Measurements from ENCODE around the gene ACSM6. TPM values are rescaled to one million over a fixed set of nuclear protein-coding genes. Genes with fewer than 3 reads are reported as not detected.

ACSM6 gene
- total RNA-seq, 4 donors from 2014 or later: not detected

DNA sequence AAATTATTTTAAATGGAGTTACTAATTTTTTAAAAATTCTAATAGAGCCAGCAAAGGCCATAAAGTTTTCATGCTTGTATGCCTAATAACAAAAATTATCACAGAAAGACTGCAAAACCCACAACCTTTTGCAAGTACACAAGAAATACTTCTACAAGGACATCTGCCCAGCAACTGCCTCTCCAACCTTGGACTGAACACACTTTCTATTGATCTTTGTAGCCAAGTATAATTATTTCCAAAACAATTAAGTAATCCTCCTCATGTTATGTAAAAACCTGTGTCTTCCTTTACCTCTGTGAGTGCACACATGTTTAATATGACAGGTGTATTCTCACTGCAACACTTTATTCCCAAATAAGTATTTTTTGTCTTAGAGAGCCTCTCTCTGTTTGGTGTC, 16.6 kb upstream of the ACSM6 start:
- TF ChIP-seq, protein P1, sequence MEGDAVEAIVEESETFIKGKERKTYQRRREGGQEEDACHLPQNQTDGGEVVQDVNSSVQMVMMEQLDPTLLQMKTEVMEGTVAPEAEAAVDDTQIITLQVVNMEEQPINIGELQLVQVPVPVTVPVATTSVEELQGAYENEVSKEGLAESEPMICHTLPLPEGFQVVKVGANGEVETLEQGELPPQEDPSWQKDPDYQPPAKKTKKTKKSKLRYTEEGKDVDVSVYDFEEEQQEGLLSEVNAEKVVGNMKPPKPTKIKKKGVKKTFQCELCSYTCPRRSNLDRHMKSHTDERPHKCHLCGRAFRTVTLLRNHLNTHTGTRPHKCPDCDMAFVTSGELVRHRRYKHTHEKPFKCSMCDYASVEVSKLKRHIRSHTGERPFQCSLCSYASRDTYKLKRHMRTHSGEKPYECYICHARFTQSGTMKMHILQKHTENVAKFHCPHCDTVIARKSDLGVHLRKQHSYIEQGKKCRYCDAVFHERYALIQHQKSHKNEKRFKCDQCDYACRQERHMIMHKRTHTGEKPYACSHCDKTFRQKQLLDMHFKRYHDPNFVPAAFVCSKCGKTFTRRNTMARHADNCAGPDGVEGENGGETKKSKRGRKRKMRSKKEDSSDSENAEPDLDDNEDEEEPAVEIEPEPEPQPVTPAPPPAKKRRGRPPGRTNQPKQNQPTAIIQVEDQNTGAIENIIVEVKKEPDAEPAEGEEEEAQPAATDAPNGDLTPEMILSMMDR (IDR thresholded peaks at IDR 0.05; ENCODE audit: low read depth): no peak

DNA sequence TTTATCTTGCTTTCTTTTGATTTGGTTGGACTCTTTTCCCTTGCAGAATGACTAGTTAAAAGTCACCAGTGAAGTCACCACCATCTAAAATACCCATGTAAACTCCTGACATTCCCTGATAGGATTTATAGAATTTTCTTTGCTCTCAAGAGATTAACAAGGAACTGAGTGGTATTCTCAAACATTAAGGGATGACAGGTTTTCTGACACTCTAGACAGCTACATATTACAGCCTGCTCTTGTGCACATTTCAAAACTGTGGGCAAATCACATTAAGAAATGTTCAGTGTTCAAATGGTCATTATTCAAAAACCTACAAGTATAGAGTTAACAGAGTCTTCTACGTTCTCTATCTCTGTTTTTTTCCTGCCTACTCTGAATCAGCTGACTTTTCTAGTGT, 15.8 kb upstream of the ACSM6 start:
- TF ChIP-seq, protein P1 (IDR thresholded peaks at IDR 0.05; ENCODE audit: low read depth): no peak

DNA sequence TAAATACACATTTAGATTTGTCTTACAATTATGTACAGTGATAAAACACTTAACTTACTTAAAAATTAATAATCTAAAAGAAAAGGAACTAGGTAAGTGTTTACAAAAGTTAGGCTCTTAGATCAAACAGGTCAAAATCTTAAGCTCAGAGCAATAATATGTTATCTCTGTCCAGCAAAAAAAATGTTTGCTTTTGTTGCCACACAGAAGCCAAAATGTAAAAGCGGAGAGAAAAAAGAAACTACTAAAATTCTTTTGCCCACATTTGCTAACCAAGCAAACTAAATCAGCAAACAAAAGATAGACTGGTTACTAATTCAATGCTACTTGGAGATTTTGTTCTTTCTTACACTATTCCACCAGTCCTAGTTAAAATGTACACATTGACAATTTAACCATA, 15.2 kb upstream of the ACSM6 start:
- TF ChIP-seq, protein P1 (IDR thresholded peaks at IDR 0.05; ENCODE audit: low read depth): no peak

DNA sequence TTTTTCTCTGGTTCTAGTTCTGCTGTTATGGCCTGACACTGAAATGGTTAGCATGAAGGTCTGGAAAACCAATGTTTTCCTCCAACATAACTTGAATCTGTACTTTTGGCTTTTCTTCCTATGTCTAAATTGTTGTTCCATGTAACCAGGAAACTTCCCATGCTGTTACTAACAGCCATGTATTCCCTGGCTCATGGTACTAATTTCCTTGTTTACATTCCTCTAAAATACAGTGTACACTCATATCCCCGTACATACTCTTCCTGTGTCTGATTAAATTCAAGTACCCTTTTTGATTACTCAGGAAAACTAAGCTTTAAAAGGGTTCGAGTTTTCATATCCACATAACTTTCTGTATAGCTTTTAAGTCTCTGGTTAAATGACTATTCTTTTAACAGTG, 12.3 kb upstream of the ACSM6 start:
- TF ChIP-seq, protein P1 (IDR thresholded peaks at IDR 0.05; ENCODE audit: low read depth): no peak

DNA sequence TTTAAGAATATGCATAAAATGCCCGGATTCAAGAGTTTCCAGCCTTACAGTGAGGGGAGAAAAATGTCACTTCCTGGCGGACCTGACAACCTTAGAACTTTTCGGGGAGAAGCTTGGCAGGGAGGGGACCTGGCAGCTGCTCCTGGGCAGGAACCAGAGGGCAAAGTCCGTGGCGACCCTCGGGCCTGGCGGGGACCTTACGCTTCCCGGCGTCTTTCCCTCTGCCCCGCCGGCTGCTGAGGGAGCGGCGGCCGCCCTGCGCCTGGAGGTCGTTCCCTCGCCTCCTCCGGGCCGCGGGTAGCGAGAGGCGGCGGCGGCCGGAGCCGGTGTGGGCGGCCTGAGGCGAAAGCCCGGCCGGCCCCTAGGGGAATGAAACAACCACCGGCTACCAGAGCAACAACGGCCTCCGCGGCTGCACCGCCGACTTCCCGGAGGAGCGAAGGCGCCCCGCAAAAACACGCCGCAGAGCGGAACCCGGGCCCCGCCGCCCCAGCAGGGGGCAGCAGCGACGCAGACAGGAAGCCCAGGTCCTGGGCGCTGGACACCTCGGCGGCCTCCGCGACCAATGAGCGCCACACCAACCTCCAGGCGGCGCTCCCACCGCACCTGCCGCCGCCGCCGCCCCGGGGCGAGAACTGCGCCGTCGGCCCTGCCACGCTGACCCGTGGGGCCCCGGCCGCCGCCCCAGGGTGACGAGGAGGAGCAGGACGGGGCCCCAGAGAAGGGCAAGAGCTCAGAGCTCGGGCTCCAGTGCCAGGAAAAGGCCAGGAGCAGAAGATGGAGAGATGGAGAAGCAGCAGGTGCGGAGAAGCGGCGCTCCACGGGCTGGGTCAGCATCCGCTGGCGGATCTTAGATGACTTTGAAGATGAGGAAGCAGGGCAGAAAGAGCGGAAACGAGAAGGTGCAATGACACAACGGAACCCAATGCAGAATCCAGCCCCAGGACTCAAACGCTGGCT, 10.5 kb upstream of the ACSM6 start:
- TF ChIP-seq, protein P1 (IDR thresholded peaks at IDR 0.05; ENCODE audit: low read depth): no peak

DNA sequence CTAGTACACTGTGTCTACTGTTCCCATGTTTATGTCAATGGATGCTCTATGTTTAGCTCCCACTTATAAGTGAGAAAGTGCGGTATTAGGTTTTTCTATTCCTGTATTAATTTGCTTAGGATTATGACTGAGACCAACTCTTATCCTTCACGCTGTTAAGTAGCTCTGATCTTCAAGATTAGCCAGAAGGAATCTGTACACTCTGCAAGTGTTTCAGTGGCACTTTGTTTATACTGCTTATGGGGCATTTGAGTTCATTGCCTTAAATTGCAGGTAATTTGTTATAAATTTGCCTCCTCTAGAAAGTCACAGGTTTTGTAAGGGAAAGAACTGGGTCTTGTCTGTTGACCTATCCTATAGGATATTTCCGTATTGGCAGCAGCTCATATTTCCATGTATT, 6.4 kb upstream of the ACSM6 start:
- TF ChIP-seq, protein P1 (IDR thresholded peaks at IDR 0.05; ENCODE audit: low read depth): no peak

DNA sequence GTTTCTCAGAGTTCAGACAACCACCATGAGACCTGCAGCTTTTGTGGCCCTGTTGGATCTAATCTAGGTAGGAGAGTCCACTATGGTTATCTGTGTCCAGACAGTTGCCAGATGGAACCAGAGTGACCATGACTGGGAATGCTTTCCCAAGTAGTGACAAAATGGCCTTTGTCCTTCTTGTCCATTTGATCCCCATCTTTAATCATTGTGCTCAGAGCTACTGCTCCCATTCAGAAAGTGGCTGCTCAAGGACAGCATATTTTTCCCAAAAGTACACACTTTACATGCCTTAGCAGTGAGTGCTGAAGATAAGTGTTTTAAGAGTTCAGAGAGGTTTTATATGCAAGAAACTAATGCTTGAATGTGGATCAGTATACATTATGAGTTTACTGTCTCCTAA, 5.4 kb upstream of the ACSM6 start:
- TF ChIP-seq, protein P1 (IDR thresholded peaks at IDR 0.05; ENCODE audit: low read depth): no peak

Data from subcutaneous adipose tissue (tissue), 4 donors.